DND-41 (cell line): ENCODE data around the gene EDDM3A.

ENCODE experiments used
- CTCF ChIP-seq: IDR thresholded peaks from 2 replicates; pipeline ENCODE4 v1.5.1; 2012; ENCODE audit warnings: borderline replicate concordance, low read length, moderate library complexity, mild to moderate bottlenecking; ENCODE audit not compliant: poor library complexity, severe bottlenecking; ENCODE audit errors: extremely low read depth
- EZH2 ChIP-seq: IDR thresholded peaks from 3 replicates; pipeline ENCODE4 v1.6.1; 2012; ENCODE audit warnings: borderline replicate concordance, low read depth, mild to moderate bottlenecking, moderate library complexity, low read length, inconsistent platforms; ENCODE audit not compliant: severe bottlenecking

DNA sequence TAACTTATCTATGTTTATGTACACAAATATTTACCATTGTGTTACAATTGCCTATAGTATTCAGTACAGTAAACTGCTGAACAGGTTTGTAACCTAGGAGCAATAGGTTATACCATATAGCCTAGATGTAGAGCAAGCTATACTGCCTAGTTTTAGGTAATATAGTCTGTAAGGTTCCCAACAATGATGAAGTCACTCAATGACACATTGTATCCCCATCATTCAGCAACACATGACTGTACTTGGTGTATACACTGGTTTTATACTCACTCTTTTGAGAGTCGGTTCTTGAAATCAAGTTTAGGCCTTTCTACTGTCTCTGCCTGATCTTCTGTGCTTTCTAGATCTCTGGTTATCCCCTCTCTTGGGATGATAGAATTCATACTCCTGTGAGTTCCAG lies 51.5 kb downstream of the EDDM3A start:
- no peak for TF ChIP-seq CTCF
- TF ChIP-seq EZH2 = no peak
